CD8-positive, alpha-beta memory T cell (primary cell): ENCODE results near the gene ZBTB8OS. TPM values are rescaled to one million over a fixed set of nuclear protein-coding genes. Genes with fewer than 3 reads are reported as not detected.

Experiments used
- CTCF ChIA-PET: fragments of 350-600 bp; sonication (Branson Sonifier 250); formaldehyde crosslinking; loops from one replicate; lab custom pipeline; 2021; ENCODE audit warnings: antibody characterized with exemption; lab: Charles Lee
- POLR2A ChIA-PET: fragments of 350-600 bp; sonication (Branson Sonifier 250); formaldehyde crosslinking; loops from one replicate; lab custom pipeline; 2021; ENCODE audit warnings: antibody characterized with exemption; lab: Charles Lee
- DNase-seq, 5 donors: peaks; one replicate each; pipeline versions ENCODE4 v3.0.0 to v3.0.0-alpha.2; 2020 to 2022; ENCODE audit warnings: mixed read lengths in 1 of 5
- H3K27ac ChIP-seq: one replicate; pipeline ENCODE4 v1.7.0; 2013; ENCODE audit warnings: low read depth, mild to moderate bottlenecking, low read length, moderate library complexity
- H3K27me3 ChIP-seq: 2 replicates; pipeline ENCODE4 v1.7.0; 2013; ENCODE audit warnings: low read length, mild to moderate bottlenecking; ENCODE audit not compliant: insufficient read depth, poor library complexity, severe bottlenecking
- H3K36me3 ChIP-seq: 2 replicates; pipeline ENCODE4 v1.7.0; 2013; ENCODE audit warnings: mild to moderate bottlenecking, low read length, moderate library complexity; ENCODE audit not compliant: insufficient read depth
- H3K4me1 ChIP-seq: 2 replicates; pipeline ENCODE4 v1.7.0; 2013; ENCODE audit warnings: mild to moderate bottlenecking, low read length, moderate library complexity; ENCODE audit not compliant: insufficient read depth
- H3K4me3 ChIP-seq: 2 replicates; pipeline ENCODE4 v1.7.0; 2013; ENCODE audit warnings: mild to moderate bottlenecking, low read length
- H3K9me3 ChIP-seq: 2 replicates; pipeline ENCODE4 v1.7.0; 2013; ENCODE audit warnings: mild to moderate bottlenecking, low read length
- H3K27ac Mint-ChIP-seq, 8 donors: one replicate each; pipeline ENCODE4 v1.8.0; 2020 to 2021; ENCODE audit warnings: mixed read lengths in 8 of 8, mild to moderate bottlenecking in 6 of 8, inconsistent platforms in 3 of 8, moderate library complexity in 3 of 8
- H3K27me3 Mint-ChIP-seq, 2 donors: one replicate each; pipeline ENCODE4 v1.8.0; 2020 to 2021; ENCODE audit warnings: mixed read lengths in 2 of 2, mild to moderate bottlenecking in 1 of 2, moderate library complexity in 1 of 2
- H3K36me3 Mint-ChIP-seq, 3 donors: one replicate each; pipeline ENCODE4 v1.8.0; 2020 to 2021; ENCODE audit warnings: mixed read lengths in 3 of 3, inconsistent platforms in 1 of 3, mild to moderate bottlenecking in 1 of 3
- H3K4me1 Mint-ChIP-seq, 3 donors: one replicate each; pipeline ENCODE4 v1.8.0; 2020 to 2021; ENCODE audit warnings: mixed read lengths in 3 of 3, inconsistent platforms in 1 of 3, mild to moderate bottlenecking in 1 of 3
- H3K4me3 Mint-ChIP-seq, 7 donors: one replicate each; pipeline ENCODE4 v1.8.0; 2020 to 2021; ENCODE audit warnings: mixed read lengths in 7 of 7, mild to moderate bottlenecking in 6 of 7, moderate library complexity in 4 of 7, inconsistent platforms in 2 of 7
- H3K9me3 Mint-ChIP-seq, 5 donors: one replicate each; pipeline ENCODE4 v1.8.0; 2020 to 2022; ENCODE audit warnings: mixed read lengths in 5 of 5, mild to moderate bottlenecking in 3 of 5, moderate library complexity in 2 of 5, inconsistent platforms in 1 of 5
- polyA plus RNA-seq: library from polyadenylated mRNA; unstranded; fragments of 300-500 nt; fragmentation: Illumina TruSeq; gene quantifications from one replicate; pipeline ENCODE4 v1.2.3, GENCODE V29; 2021
- total RNA-seq, 2 experiments: library from RNA; stranded (reverse); gene quantifications; one replicate each; pipeline ENCODE4 v1.2.3, GENCODE V29; 2021

ZBTB8OS gene
- total and polyA plus RNA-seq, 3 experiments from 2014 or later, result 76.7 to 79.9 (median 79.4) TPM

GRCh38 chr1:32600034-32600433 is 50.3 kb downstream of the ZBTB8OS start:
- no peak overlapping the region for H3K4me3 Mint-ChIP-seq
- no peak overlapping the region for H3K27ac ChIP-seq
- CTCF ChIA-PET, result interaction anchor here (0.6 kb wide), 1 partner anchor 793 kb away, joined by 3 read pairs; no protein-coding TSS in a partner anchor
- DNase-seq, result no peak
- H3K36me3 Mint-ChIP-seq, result no peaks in the 10 kb centered on the region
- H3K27me3 ChIP-seq, result no peaks in the 10 kb centered on the region
- no peak overlapping the region for H3K4me3 ChIP-seq
- H3K9me3 Mint-ChIP-seq, result no peaks in the 10 kb centered on the region
- no peaks in the 10 kb centered on the region for H3K4me1 ChIP-seq
- H3K9me3 ChIP-seq, result no peaks in the 10 kb centered on the region
- H3K27me3 Mint-ChIP-seq, result peaks cover 5% of the 10 kb centered on the region in 2 donors
- POLR2A ChIA-PET, result no interaction called here
- no peaks in the 10 kb centered on the region for H3K36me3 ChIP-seq
- no peak overlapping the region for H3K27ac Mint-ChIP-seq
- H3K4me1 Mint-ChIP-seq, result no peaks in the 10 kb centered on the region

- Histone ChIP-seq H3K4me3 (no peak overlapping the region), H3K27me3 (no peaks in the 10 kb centered on the region), H3K9me3 (no peaks in the 10 kb centered on the region), H3K36me3 (no peaks in the 10 kb centered on the region), H3K27ac (no peak overlapping the region), H3K4me1 (no peaks in the 10 kb centered on the region)
- Mint-ChIP-seq H3K27ac (no peak overlapping the region), H3K4me1 (no peaks in the 10 kb centered on the region), H3K27me3 (peaks cover 1 to 3% of the 10 kb centered on the region in 2 donors), H3K36me3 (no peaks in the 10 kb centered on the region), H3K4me3 (no peak overlapping the region), H3K9me3 (no peaks in the 10 kb centered on the region)
- DNase-seq, result no peak
- CTCF ChIA-PET, result no interaction called here
- POLR2A ChIA-PET, result no interaction called here
Measured at GRCh38 chr1:32592943-32593342, 57.4 kb downstream of the ZBTB8OS start.

GRCh38 chr1:32580348-32581017 is 69.9 kb downstream of the ZBTB8OS start:
- peaks cover 0 to 17% of the 10 kb centered on the region in 2 donors for H3K27me3 Mint-ChIP-seq
- no peak for DNase-seq
- CTCF ChIA-PET, result no interaction called here
- H3K36me3 Mint-ChIP-seq, result peaks cover 0 to 1% (median 0%) of the 10 kb centered on the region in 3 donors
- POLR2A ChIA-PET, result no interaction called here
- no peak overlapping the region for H3K27ac ChIP-seq
- H3K4me1 Mint-ChIP-seq, result no peaks in the 10 kb centered on the region
- H3K9me3 Mint-ChIP-seq, result no peaks in the 10 kb centered on the region
- no peak overlapping the region for H3K4me3 Mint-ChIP-seq
- no peak overlapping the region for H3K4me3 ChIP-seq
- no peaks in the 10 kb centered on the region for H3K36me3 ChIP-seq
- H3K9me3 ChIP-seq, result no peaks in the 10 kb centered on the region
- H3K4me1 ChIP-seq, result no peaks in the 10 kb centered on the region
- H3K27ac Mint-ChIP-seq, result no peak overlapping the region
- H3K27me3 ChIP-seq, result no peaks in the 10 kb centered on the region

Other genes starting within 250 kb of the ZBTB8OS start
- not detected for gene ZBTB8B, start 185.5 kb downstream of the ZBTB8OS start, total RNA-seq
- gene ZBTB8B, start 185.5 kb downstream of the ZBTB8OS start, polyA plus RNA-seq, result not detected
- under 1 TPM; 0.40 to 0.42 TPM for gene ZBTB8A, start 111.1 kb downstream of the ZBTB8OS start, total RNA-seq
- gene ZBTB8A, start 111.1 kb downstream of the ZBTB8OS start, polyA plus RNA-seq, result not detected
- gene RBBP4, start 658 bp upstream of the ZBTB8OS start, total RNA-seq, result 100 to 1,000 TPM; 289 to 301 TPM
- gene RBBP4, start 658 bp upstream of the ZBTB8OS start, polyA plus RNA-seq, result 241 TPM
- gene SYNC, start 52.2 kb upstream of the ZBTB8OS start, total RNA-seq, result not detected
- gene SYNC, start 52.2 kb upstream of the ZBTB8OS start, polyA plus RNA-seq, result not detected
- gene YARS1, start 166.8 kb upstream of the ZBTB8OS start, total RNA-seq, result 100 to 1,000 TPM; 205 to 219 TPM
- gene YARS1, start 166.8 kb upstream of the ZBTB8OS start, polyA plus RNA-seq, result 131 TPM
- 10 to 100 TPM; 28.6 to 30.6 TPM for gene S100PBP, start 167.1 kb upstream of the ZBTB8OS start, total RNA-seq
- gene S100PBP, start 167.1 kb upstream of the ZBTB8OS start, polyA plus RNA-seq, result 17.3 TPM
- gene FNDC5, start 220.4 kb upstream of the ZBTB8OS start, total RNA-seq, result not detected
- gene FNDC5, start 220.4 kb upstream of the ZBTB8OS start, polyA plus RNA-seq, result 0.77 TPM
- not detected for gene HPCA, start 235.9 kb upstream of the ZBTB8OS start, total RNA-seq
- gene HPCA, start 235.9 kb upstream of the ZBTB8OS start, polyA plus RNA-seq, result not detected